ENCODE results near the gene TMEM229B.
A peak's percentile ranks its signal among the peaks of the same experiment; 100 is the strongest.

Gene TMEM229B

DNA sequence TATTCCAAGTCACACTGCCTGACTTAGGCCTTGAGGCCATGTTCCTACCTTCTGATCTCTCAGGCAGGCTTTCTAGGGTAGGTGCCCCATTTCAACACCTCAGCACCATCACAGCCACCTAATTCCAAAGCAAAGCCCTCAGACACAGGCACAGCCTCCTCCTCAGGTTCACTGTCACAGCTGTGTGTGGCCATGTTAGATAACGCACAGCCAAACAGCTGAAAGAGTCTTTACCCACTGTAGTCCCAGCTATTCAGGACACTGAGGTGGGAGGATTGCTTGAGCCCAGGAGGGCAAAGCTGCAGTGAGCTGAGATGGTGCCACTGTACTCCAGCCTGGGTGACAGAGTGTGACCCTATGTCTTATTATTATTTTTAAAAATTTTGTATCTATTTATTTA lies 7.3 kb upstream of the TMEM229B start:
- TF ChIP-seq ZFX (IDR thresholded peaks at IDR 0.05; ENCODE audit: borderline replicate concordance): no peak
- TF ChIP-seq, protein P1, sequence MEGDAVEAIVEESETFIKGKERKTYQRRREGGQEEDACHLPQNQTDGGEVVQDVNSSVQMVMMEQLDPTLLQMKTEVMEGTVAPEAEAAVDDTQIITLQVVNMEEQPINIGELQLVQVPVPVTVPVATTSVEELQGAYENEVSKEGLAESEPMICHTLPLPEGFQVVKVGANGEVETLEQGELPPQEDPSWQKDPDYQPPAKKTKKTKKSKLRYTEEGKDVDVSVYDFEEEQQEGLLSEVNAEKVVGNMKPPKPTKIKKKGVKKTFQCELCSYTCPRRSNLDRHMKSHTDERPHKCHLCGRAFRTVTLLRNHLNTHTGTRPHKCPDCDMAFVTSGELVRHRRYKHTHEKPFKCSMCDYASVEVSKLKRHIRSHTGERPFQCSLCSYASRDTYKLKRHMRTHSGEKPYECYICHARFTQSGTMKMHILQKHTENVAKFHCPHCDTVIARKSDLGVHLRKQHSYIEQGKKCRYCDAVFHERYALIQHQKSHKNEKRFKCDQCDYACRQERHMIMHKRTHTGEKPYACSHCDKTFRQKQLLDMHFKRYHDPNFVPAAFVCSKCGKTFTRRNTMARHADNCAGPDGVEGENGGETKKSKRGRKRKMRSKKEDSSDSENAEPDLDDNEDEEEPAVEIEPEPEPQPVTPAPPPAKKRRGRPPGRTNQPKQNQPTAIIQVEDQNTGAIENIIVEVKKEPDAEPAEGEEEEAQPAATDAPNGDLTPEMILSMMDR (IDR thresholded peaks at IDR 0.05): no peak
- no peak overlapping the region for H3K27ac ChIP-seq

DNA sequence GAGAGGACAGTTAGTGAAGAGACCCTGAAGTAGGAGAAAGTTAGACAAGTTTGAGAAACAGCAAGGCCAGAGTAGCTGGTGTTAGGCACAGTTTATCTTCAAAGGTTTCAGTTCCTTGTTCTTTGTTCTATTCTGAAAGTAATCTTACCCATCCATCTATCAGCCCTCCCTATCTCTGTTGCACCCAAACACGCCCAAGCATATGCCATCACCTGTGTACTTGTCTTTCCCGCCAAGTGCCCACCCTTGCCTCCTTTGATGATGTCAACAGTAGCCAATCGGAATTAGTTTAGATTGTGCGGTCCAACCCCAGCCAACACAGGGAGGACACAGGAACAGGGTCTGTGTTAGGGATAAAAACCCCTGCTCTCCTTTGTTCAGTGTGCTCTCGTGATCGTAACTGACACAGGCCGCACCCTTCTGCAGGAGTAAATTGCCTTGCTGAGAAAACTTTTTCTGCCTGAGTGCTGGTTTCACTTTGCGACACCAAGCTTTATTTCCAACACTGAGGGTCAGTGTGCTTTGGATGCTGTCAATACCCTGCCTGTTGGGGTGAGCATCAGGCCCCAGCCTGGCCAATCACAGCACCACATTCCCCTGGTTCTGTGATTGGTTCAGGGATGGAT lies 4.7 kb upstream of the TMEM229B start:
- H3K27ac ChIP-seq: 0 out of 2 replicates have a peak overlapping the region, but pooled peaks have one; percentile 17

DNA sequence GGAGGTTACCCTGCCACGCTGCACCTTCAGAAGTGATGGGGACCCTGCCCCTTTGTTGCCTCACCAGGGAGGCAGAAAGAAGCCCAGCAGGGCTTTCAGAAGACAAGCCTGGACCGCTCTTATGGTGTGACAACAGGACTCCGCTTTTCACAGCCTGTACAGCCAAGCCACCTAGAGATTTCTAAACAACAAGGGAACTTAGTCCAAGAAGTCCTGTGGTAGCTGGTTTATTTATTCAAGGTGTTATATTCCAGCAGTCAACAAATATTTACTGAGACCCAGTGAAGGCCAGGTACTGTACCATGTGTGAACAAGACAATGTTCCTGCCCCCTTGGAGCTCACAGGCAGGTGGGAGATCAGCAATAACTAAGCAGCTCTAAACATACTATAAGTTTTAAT lies 4.0 kb upstream of the TMEM229B start:
- H3K27ac ChIP-seq: peak overlapping the region; percentile 17; the same call in 1 of the 2 replicates
- no peak for TF ChIP-seq ZFX (IDR thresholded peaks at IDR 0.05; ENCODE audit: borderline replicate concordance)

More for the DNA sequence above, 4.7 kb upstream of the TMEM229B start:
- TF ChIP-seq ZFX (IDR thresholded peaks at IDR 0.05; ENCODE audit: borderline replicate concordance): no peak
- TF ChIP-seq, protein P1 (IDR thresholded peaks at IDR 0.05): no peak

DNA sequence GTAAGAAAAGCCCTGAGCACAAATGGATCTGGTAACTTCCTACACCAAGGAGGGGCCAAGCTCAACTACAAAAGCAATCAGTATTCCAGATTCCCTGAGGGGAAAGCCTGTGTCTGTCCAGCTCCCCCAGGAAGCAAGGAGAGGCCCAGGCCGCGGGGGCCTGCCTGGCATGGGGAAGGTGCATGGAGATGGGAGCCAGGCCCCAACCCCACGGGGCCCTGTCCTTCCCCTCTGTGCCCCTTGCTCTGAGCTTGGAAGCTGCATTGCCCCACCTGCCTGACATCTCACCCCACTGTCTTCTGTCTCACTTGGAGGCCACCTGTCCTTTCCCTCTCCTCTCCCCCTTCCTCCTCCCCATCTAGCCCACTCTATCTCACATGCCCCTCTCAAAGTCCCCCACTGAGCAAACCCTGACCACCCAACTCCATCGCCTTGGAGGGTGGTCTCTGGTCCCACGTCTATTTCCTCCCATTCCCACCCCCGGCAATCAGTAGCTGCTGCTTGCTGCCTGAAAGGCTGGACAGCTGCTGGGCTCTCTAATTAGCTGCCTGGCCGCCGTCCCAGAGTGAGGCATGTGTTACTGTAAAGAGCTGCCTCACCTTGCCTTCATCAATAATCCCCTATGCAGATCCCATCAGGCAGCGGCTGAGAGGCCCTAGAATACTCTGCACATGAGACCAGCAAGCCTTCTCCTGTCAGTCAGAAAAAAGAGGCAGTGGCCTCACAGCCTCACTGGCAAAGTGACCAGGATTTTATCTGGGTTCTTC lies 3.4 kb upstream of the TMEM229B start:
- H3K27ac ChIP-seq: peak overlapping the region; percentile 17; the same call in 1 of the 2 replicates
- no peak for TF ChIP-seq ZFX (IDR thresholded peaks at IDR 0.05; ENCODE audit: borderline replicate concordance)
- TF ChIP-seq, protein P1 (IDR thresholded peaks at IDR 0.05): no peak

DNA sequence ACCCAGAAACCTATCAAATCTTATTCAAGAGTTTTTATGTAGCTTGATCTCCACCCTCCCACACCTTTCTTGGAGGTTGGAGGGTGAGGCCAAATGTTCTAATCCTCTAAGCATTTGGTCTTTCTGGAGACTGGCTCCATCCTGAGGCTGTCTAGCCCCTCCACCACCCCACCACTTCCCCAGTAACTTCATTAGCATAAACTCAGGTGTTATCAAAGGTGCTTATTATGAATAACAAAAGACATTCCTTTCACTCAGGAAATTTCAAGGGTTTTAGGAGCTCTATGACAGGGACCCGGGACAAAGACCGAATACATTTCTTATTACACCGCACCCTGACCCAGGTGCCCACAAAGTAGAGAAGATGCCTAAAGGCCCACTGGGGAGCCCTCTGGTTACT lies 2.8 kb upstream of the TMEM229B start:
- H3K27ac ChIP-seq: no peak overlapping the region

GRCh38 chr14:67490196-67490595 lies 1.7 kb upstream of the TMEM229B start:
- H3K27ac ChIP-seq: no peak overlapping the region
- TF ChIP-seq ZFX (IDR thresholded peaks at IDR 0.05; ENCODE audit: borderline replicate concordance): no peak
- TF ChIP-seq, protein P1 (IDR thresholded peaks at IDR 0.05): no peak

More for the DNA sequence above, 2.8 kb upstream of the TMEM229B start:
- TF ChIP-seq, protein P1 (IDR thresholded peaks at IDR 0.05): no peak
- TF ChIP-seq ZFX (IDR thresholded peaks at IDR 0.05; ENCODE audit: borderline replicate concordance): no peak

DNA sequence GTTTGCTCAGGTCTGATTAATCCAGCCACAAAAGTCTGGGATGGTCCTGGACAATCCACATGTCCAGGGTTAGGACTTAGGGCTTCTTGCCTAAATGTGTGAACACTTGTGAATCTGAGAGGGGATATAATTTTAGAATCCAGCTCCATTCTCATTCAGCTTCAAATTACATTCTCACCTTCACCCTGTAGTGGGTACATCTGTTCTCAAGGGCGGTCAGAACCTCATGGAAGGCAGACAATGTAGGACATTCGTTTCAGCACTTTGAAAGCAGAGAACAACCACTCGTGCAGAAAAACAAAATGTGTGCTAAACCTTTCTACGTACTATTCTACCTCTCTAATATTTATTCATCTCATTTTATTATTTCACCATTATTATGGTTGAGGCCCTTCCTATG lies 1.2 kb downstream of the TMEM229B start:
- TF ChIP-seq, protein P1 (IDR thresholded peaks at IDR 0.05): no peak
- TF ChIP-seq ZFX (IDR thresholded peaks at IDR 0.05; ENCODE audit: borderline replicate concordance): no peak
- no peak overlapping the region for H3K27ac ChIP-seq

All from 22Rv1 (cell line).